Measurements from ENCODE around the gene GGA3.
"Not testable (repeated sequence)": the region's sequence is repeated elsewhere in the genome, so short reads cannot be mapped to it uniquely, and the experiment has no call there.

The GGA3 gene

DNA sequence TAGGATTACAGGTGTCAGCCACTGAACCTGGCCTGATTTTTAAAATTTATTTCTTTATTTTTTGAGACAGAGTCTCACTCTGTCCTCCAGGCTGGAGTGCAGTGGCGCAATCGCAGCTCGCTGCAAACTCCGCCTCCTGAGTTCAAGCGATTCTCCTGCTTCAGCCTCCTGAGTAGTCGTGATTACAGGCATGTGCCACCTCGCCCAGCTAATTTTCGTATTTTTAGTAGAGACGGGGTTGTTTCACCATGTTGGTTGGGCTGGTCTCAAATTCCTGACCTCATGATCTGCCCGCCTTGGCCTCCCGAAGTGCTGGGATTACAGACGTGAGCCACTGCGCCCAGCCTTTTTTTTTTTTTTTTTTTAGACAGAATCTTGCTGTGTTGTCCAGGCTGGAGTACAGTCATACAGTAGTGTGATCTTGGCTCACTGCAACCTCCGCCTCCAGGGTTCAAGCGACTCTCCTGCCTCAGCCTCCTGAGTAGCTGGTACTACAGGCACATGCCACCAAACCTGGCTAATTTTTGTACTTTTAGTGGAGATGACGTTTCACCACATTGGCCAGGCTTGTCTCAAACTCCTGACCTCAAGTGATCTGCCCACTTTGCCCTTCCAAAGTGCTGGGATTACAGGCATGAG lies 31.5 kb upstream of the GGA3 start:
- not testable (repeated sequence) for H3K36me3 ChIP-seq (ENCODE audit: control insufficient read depth, insufficient read depth, low read length); H3K27ac ChIP-seq (ENCODE audit: insufficient read depth, low read length, poor library complexity, severe bottlenecking); DNase-seq; H3K4me1 ChIP-seq (ENCODE audit: control insufficient read depth, insufficient read depth, low read length, poor library complexity, severe bottlenecking); H3K27me3 ChIP-seq (replicated peaks; ENCODE audit: control insufficient read depth, insufficient read depth, low read length, poor library complexity, severe bottlenecking); H3K4me3 ChIP-seq (ENCODE audit: insufficient read depth, low read depth, low read length, poor library complexity, severe bottlenecking); H3K9me3 ChIP-seq (ENCODE audit: control insufficient read depth, low read length)

DNA sequence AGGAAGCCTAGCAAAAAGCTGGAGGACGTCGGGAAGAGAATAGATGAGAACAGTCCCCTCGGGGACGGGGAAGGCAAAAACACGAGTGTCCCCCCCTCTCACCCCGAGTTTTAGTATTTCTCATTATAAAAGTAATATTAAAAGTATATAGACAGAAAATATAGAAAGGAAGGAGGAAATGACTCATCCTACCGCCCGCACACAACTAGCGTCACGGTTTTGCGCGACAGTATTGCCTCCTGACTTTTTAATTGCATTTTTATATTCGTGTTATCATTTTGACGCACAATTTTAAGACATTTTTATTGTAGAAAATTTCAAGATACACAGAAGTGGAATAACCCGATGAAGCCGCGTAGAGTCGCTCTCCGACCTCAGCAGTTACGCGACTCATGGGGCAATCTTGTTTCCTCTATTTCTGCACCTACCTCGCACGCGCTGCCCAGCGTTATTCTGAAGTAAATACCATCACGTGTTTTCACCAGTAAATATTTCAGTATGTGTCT lies 28.5 kb upstream of the GGA3 start:
- H3K4me1 ChIP-seq (ENCODE audit: control insufficient read depth, insufficient read depth, low read length, poor library complexity, severe bottlenecking): peaks cover 4% of the 10 kb centered on the region
- H3K36me3 ChIP-seq (ENCODE audit: control insufficient read depth, insufficient read depth, low read length): peaks cover 11% of the 10 kb centered on the region
- peak; percentile 47 to 64 (median 56) for DNase-seq
- no peaks in the 10 kb centered on the region for H3K9me3 ChIP-seq (ENCODE audit: control insufficient read depth, low read length)
- H3K27me3 ChIP-seq (replicated peaks; ENCODE audit: control insufficient read depth, insufficient read depth, low read length, poor library complexity, severe bottlenecking): no peaks in the 10 kb centered on the region
- peak overlapping the region; percentile 97 for H3K27ac ChIP-seq (ENCODE audit: insufficient read depth, low read length, poor library complexity, severe bottlenecking)
- peak overlapping the region; percentile 74 for H3K4me3 ChIP-seq (ENCODE audit: insufficient read depth, low read depth, low read length, poor library complexity, severe bottlenecking)

DNA sequence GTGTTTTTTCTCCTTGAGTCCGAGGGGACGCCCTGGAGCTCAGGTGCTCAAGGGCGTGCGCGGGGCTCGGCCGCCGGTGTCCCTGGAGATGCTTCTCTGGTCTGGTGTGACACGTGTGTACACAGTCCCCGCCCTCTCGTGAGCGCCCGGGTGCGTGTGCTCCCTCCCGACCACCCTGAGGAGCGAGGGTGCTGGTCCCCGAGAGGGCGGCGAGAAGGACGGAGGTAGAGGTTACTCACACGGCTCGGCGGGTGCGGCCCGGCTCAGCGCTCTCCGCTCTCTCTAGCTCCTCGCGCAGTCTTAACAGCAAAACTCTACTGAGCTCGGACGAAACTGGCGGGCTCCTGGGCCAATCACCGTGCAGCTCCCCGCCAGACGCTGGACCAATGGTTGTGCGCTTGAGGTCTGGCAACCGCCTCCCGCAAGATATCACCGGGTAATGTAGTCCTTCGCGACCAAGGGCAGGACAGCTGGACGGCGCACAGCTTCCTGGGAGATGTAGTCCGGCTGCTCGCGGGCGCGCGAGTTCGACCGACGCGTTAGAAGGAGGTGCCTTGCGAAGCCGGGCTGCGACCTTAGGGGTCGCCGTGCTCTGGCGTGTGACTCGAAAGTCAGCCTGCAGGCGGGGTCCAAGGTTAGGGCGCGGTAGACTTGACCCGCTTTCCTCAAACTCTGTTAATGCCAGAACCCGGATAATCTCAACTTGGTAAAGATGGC lies 27.9 kb upstream of the GGA3 start, which contains the start of gene SLC25A19:
Gene SLC25A19 (minus strand): TSS at position 319 of the 717 bp plus-strand sequence. CDS start 2,669 bp downstream, outside the sequence.
- peak; percentile 95 to 97 (median 96) for DNase-seq
- peak within 1 kb of the TSS; percentile 97 for H3K27ac ChIP-seq (ENCODE audit: insufficient read depth, low read length, poor library complexity, severe bottlenecking)
- peaks cover 11% of the 10 kb centered on the region for H3K36me3 ChIP-seq (ENCODE audit: control insufficient read depth, insufficient read depth, low read length)
- no peaks in the 10 kb centered on the region for H3K9me3 ChIP-seq (ENCODE audit: control insufficient read depth, low read length)
- H3K4me1 ChIP-seq (ENCODE audit: control insufficient read depth, insufficient read depth, low read length, poor library complexity, severe bottlenecking): peaks cover 4% of the 10 kb centered on the region
- no peaks in the 10 kb centered on the region for H3K27me3 ChIP-seq (replicated peaks; ENCODE audit: control insufficient read depth, insufficient read depth, low read length, poor library complexity, severe bottlenecking)
- peak within 1 kb of the TSS; percentile 74 for H3K4me3 ChIP-seq (ENCODE audit: insufficient read depth, low read depth, low read length, poor library complexity, severe bottlenecking)

DNA sequence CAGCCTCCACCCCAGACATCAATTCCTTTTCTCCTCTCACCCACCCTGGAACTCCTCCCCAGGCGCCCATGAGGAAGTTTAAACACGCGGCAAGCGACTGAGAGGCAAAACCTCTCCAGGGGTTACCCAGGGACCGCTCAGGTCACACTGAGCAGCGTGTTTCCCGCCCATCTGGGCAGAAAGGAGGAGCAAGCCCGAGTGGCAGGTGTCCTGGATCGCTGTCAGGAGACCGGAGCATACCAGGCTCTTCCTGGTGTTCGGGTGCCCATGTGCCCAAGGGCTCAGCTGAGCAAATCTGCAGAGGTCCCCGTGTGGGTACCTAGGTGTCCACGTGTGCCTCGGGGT lies 27.3 kb upstream of the GGA3 start:
- Histone ChIP-seq H3K27me3 (replicated peaks; ENCODE audit: control insufficient read depth, insufficient read depth, low read length, poor library complexity, severe bottlenecking) (no peaks in the 10 kb centered on the region), H3K36me3 (ENCODE audit: control insufficient read depth, insufficient read depth, low read length) (peaks cover 11% of the 10 kb centered on the region), H3K4me1 (ENCODE audit: control insufficient read depth, insufficient read depth, low read length, poor library complexity, severe bottlenecking) (peaks cover 4% of the 10 kb centered on the region), H3K27ac (ENCODE audit: insufficient read depth, low read length, poor library complexity, severe bottlenecking) (peak overlapping the region; percentile 97), H3K9me3 (ENCODE audit: control insufficient read depth, low read length) (no peaks in the 10 kb centered on the region), H3K4me3 (ENCODE audit: insufficient read depth, low read depth, low read length, poor library complexity, severe bottlenecking) (peak overlapping the region; percentile 74)
- DNase-seq: peak in 1 of 3 donors; percentile 16

DNA sequence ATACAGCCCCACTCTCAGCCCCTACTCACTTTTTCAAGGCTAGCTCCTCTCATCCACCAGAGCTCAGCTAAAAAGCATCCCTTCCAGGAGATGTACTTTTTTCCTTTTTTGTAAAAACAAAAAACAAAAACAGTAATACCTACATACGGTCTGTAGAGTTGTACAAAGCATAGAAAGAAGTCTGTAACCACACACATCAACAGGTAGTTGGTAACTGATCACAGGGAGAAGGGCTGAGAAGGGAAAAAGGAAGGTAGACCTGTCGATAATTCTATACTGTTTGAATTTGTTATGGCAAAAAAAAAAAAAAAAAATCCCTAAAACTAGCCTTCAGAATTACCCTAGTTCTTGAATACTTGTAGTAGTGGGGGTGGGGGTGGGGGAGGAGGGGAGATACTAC lies 27.0 kb upstream of the GGA3 start:
- Histone ChIP-seq H3K27ac (ENCODE audit: insufficient read depth, low read length, poor library complexity, severe bottlenecking) (peak overlapping the region; percentile 97), H3K27me3 (replicated peaks; ENCODE audit: control insufficient read depth, insufficient read depth, low read length, poor library complexity, severe bottlenecking) (no peaks in the 10 kb centered on the region), H3K4me1 (ENCODE audit: control insufficient read depth, insufficient read depth, low read length, poor library complexity, severe bottlenecking) (peaks cover 4% of the 10 kb centered on the region), H3K9me3 (ENCODE audit: control insufficient read depth, low read length) (no peaks in the 10 kb centered on the region), H3K4me3 (ENCODE audit: insufficient read depth, low read depth, low read length, poor library complexity, severe bottlenecking) (peak overlapping the region; percentile 74), H3K36me3 (ENCODE audit: control insufficient read depth, insufficient read depth, low read length) (peaks cover 11% of the 10 kb centered on the region)
- DNase-seq: no peak

DNA sequence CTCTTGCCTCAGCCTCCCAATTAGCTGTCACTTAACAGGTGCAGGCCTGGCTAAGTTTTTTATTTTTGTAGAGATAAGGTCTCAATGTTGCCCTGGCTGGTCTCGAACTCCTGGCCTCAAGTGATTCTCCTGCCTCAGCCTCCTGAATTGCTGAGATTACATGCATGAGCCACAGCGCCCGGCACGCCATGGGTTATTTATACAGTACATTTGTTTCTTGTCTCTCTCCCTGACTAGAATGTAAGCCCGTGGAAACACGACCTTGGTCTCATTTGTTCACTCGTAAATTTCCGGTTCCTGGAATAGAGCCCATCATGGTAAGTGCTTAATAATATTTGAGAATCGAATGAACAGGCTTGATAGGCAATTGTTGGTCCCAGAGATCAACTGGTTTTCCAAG lies 25.8 kb upstream of the GGA3 start:
- no peak overlapping the region for H3K4me3 ChIP-seq (ENCODE audit: insufficient read depth, low read depth, low read length, poor library complexity, severe bottlenecking)
- no peak overlapping the region for H3K27ac ChIP-seq (ENCODE audit: insufficient read depth, low read length, poor library complexity, severe bottlenecking)
- no peak for DNase-seq
- H3K27me3 ChIP-seq (replicated peaks; ENCODE audit: control insufficient read depth, insufficient read depth, low read length, poor library complexity, severe bottlenecking): no peaks in the 10 kb centered on the region
- peaks cover 4% of the 10 kb centered on the region for H3K4me1 ChIP-seq (ENCODE audit: control insufficient read depth, insufficient read depth, low read length, poor library complexity, severe bottlenecking)
- peaks cover 11% of the 10 kb centered on the region for H3K36me3 ChIP-seq (ENCODE audit: control insufficient read depth, insufficient read depth, low read length)
- no peaks in the 10 kb centered on the region for H3K9me3 ChIP-seq (ENCODE audit: control insufficient read depth, low read length)

DNA sequence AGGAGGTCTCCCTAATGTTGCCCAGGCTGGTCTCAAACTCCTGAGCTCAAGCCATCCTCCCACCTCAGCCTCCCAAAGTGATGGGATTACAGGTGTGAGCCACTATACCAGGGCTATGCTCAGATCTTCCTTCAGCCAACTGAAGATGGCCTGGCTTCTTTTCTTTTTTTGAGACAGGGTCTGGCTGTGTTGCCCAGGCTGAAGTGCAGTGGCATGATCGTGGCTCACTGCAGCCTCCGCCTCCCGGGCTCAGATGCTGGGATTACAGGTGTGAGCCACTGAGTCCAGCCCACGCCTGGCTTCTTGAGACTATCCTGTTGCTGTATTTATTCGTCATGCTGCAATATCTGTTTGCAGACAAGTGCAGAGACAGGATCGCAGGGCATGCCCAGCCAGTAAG lies 23.7 kb upstream of the GGA3 start:
- Histone ChIP-seq H3K36me3 (ENCODE audit: control insufficient read depth, insufficient read depth, low read length) (peaks cover 17% of the 10 kb centered on the region), H3K4me1 (ENCODE audit: control insufficient read depth, insufficient read depth, low read length, poor library complexity, severe bottlenecking) (peaks cover 4% of the 10 kb centered on the region), H3K9me3 (ENCODE audit: control insufficient read depth, low read length) (no peaks in the 10 kb centered on the region), H3K27ac (ENCODE audit: insufficient read depth, low read length, poor library complexity, severe bottlenecking) (no peak overlapping the region), H3K4me3 (ENCODE audit: insufficient read depth, low read depth, low read length, poor library complexity, severe bottlenecking) (no peak overlapping the region), H3K27me3 (replicated peaks; ENCODE audit: control insufficient read depth, insufficient read depth, low read length, poor library complexity, severe bottlenecking) (no peaks in the 10 kb centered on the region)
- DNase-seq: no peak

DNA sequence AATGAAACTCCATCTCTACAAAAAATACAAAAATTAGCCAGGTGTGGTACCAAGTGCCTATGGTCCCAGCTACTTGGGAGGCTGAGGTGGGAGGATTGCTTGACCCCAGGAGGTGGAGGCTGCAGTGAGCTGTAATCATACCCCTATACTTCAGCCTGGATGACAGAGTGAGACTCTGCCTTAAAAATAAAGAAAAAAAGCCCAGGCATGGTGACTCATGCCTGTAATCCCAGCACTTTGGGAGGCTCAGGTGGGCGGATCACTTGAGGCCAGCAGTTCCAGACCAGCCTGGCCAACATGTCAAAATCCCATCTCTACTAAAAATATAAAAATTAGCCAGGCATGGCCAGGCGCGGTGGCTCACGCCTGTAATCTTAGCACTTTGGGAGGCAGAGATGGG lies 18.8 kb upstream of the GGA3 start:
- H3K4me1 ChIP-seq (ENCODE audit: control insufficient read depth, insufficient read depth, low read length, poor library complexity, severe bottlenecking); H3K27ac ChIP-seq (ENCODE audit: insufficient read depth, low read length, poor library complexity, severe bottlenecking); H3K9me3 ChIP-seq (ENCODE audit: control insufficient read depth, low read length); DNase-seq; H3K4me3 ChIP-seq (ENCODE audit: insufficient read depth, low read depth, low read length, poor library complexity, severe bottlenecking); H3K27me3 ChIP-seq (replicated peaks; ENCODE audit: control insufficient read depth, insufficient read depth, low read length, poor library complexity, severe bottlenecking): not testable (repeated sequence)
- peaks cover 18% of the 10 kb centered on the region for H3K36me3 ChIP-seq (ENCODE audit: control insufficient read depth, insufficient read depth, low read length)

DNA sequence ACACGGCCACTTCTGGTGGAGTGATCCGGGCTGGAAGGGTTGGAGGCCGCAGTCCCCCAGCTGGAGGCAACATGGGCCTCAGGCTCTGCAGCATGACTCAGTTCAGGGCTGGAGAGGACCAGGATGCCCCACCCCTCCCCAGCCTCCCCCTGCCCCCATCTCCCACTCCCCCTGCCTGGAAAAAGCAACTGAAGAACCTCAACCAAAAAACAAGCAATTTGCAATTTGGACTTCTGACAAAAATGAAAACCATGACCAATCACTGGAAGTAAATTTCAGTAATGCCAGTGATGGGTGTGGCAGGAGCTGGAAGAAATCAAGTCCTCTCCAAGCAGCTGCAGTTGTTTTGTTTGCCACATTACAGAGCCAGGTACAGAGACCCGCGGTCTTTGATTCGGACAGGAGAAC lies 16.3 kb upstream of the GGA3 start:
- no peak for DNase-seq
- no peak overlapping the region for H3K27ac ChIP-seq (ENCODE audit: insufficient read depth, low read length, poor library complexity, severe bottlenecking)
- peaks cover under 1% of the 10 kb centered on the region for H3K4me1 ChIP-seq (ENCODE audit: control insufficient read depth, insufficient read depth, low read length, poor library complexity, severe bottlenecking)
- H3K4me3 ChIP-seq (ENCODE audit: insufficient read depth, low read depth, low read length, poor library complexity, severe bottlenecking): no peak overlapping the region
- no peaks in the 10 kb centered on the region for H3K9me3 ChIP-seq (ENCODE audit: control insufficient read depth, low read length)
- peaks cover 18% of the 10 kb centered on the region for H3K36me3 ChIP-seq (ENCODE audit: control insufficient read depth, insufficient read depth, low read length)
- H3K27me3 ChIP-seq (replicated peaks; ENCODE audit: control insufficient read depth, insufficient read depth, low read length, poor library complexity, severe bottlenecking): no peaks in the 10 kb centered on the region

DNA sequence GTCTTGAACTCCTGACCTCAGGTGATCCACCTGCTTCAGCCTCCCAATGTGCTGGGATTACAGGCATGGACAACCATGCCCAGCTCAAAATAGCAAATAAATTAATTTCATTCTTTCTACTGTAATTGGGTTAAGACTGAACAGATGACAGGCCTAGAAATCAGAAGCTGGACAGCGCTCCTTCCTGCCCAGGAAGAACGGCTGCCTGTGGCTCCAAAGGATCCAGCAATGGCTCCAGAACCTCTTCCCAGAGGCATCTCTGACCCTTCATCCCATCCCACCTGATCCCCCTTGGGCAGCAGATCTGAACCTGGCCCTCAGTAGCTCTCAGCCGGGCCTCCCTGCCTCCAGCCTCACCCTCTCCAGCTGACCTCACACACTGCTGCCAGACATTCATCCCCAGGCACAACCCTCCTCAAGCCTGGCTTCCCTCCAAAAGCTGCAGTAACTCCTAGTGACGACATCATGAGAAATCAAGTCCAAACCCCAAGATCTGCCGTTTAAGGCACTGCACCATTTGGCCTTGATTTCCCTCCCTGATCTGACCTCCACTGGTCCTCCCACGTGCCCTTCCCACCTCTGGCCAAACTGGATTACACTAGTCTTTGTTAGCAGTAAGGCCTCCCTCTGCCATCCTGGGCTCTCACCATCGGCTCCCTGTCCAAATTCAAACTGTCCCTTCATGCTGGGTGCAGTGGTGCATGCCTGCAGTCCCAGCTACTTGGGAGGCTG lies 12.7 kb upstream of the GGA3 start:
- peaks cover 11% of the 10 kb centered on the region for H3K36me3 ChIP-seq (ENCODE audit: control insufficient read depth, insufficient read depth, low read length)
- no peak for DNase-seq
- no peaks in the 10 kb centered on the region for H3K9me3 ChIP-seq (ENCODE audit: control insufficient read depth, low read length)
- no peak overlapping the region for H3K4me3 ChIP-seq (ENCODE audit: insufficient read depth, low read depth, low read length, poor library complexity, severe bottlenecking)
- H3K27ac ChIP-seq (ENCODE audit: insufficient read depth, low read length, poor library complexity, severe bottlenecking): no peak overlapping the region
- H3K27me3 ChIP-seq (replicated peaks; ENCODE audit: control insufficient read depth, insufficient read depth, low read length, poor library complexity, severe bottlenecking): no peaks in the 10 kb centered on the region
- H3K4me1 ChIP-seq (ENCODE audit: control insufficient read depth, insufficient read depth, low read length, poor library complexity, severe bottlenecking): peaks cover 20% of the 10 kb centered on the region

Measured in effector memory CD4-positive, alpha-beta T cell (primary cell).